Cardiac septum (tissue), 1 donor: Measurements from ENCODE around the gene NME8. TPM values are rescaled to one million over a fixed set of nuclear protein-coding genes. Genes with fewer than 3 reads are reported as not detected.
"Not testable (repeated sequence)": the region's sequence is repeated elsewhere in the genome, so short reads cannot be mapped to it uniquely, and the experiment has no call there.

ENCODE experiments used
- DNase-seq: peaks from one replicate; pipeline ENCODE4 v3.0.0-alpha.2; 2020; ENCODE audit warnings: low spot score
- intact Hi-C: fragments of 100-400 bp; cut with DNase I; formaldehyde crosslinking; loops from one replicate; pipeline ENCODE4 v1.14.0; 2022
- long read RNA-seq: library from polyadenylated mRNA; unstranded; transcript quantifications from one replicate; pipeline ENCODE4 v2.0.0, GENCODE V29; 2021
- total RNA-seq: library from RNA; stranded (reverse); fragmentation: NEBNext Ultra II Directional; extraction: Animal tissue kit (Norgen Biotek cat#: 25700); gene quantifications from one replicate; pipeline ENCODE4 v1.2.1, GENCODE V29; 2021
- donor health status: DM: no; HTN: no; CAD: no.

NME8 gene, protein sequence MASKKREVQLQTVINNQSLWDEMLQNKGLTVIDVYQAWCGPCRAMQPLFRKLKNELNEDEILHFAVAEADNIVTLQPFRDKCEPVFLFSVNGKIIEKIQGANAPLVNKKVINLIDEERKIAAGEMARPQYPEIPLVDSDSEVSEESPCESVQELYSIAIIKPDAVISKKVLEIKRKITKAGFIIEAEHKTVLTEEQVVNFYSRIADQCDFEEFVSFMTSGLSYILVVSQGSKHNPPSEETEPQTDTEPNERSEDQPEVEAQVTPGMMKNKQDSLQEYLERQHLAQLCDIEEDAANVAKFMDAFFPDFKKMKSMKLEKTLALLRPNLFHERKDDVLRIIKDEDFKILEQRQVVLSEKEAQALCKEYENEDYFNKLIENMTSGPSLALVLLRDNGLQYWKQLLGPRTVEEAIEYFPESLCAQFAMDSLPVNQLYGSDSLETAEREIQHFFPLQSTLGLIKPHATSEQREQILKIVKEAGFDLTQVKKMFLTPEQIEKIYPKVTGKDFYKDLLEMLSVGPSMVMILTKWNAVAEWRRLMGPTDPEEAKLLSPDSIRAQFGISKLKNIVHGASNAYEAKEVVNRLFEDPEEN
- total RNA-seq: not detected
- long read RNA-seq: 0 reads

DNA sequence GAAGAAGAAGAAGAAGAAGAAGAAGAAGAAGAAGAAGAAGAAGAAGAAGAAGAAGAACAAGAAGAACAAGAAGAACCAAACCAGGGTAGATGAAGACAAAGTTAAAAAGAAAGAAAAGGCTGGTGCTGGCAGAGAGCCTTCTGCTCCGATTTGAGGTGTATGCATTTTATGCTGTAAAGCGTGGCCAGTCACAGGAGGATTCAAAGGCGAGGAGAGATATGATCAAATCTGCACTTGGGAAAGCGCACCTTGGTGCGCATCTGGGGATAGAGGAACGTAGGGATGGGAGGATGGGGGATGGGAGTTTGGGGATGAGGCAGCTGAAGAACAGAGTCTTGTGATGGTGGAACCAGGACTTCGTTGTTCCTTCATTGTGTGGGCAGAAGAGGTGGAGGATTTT lies at the start of gene NME8:
NME8 (plus strand) TSS at position 301 of the 400 bp plus-strand sequence. CDS start 1,670 bp downstream, outside the sequence.
- no peak for DNase-seq
- intact Hi-C loops: no loop called here

DNA sequence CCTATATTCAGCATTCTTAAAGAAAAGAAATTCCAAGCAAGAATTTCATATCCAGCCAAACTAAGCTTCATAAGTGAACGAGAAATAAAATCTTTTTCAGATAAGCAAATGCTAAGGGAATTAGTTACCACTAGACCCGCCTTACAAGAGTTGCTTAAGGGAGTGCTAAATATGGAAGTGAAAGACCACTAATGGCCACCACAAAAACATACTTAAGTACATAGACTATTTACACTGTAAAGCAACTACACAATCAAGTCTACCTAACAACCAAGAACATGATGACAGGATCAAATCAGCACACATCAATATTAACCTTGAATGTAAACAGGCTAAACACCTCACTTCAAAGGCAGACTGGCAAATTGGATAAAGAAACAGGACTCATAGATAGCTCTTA lies 42.2 kb upstream of the NME8 start:
- no peak for DNase-seq
- intact Hi-C loops: no loop called here

DNA sequence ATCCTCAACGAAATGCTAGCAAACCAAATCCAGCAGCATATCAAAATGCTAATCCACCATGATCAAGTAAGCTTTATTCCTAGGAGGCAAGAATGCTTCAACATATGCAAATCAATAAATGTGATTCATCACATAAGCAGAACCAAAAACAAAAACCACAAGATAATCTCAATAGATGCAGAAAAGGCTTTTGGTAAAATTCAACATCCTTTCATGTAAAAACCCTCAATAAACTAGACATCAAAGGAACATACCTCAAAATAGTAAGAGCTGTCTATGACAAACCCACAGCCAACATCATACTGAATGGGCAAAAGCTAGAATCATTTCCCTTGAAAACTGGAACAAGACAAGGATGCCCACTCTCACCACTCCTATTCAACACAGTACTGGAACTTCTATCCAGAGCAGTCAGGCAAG lies 36.2 kb upstream of the NME8 start:
- intact Hi-C loops, DNase-seq: not testable (repeated sequence)

DNA sequence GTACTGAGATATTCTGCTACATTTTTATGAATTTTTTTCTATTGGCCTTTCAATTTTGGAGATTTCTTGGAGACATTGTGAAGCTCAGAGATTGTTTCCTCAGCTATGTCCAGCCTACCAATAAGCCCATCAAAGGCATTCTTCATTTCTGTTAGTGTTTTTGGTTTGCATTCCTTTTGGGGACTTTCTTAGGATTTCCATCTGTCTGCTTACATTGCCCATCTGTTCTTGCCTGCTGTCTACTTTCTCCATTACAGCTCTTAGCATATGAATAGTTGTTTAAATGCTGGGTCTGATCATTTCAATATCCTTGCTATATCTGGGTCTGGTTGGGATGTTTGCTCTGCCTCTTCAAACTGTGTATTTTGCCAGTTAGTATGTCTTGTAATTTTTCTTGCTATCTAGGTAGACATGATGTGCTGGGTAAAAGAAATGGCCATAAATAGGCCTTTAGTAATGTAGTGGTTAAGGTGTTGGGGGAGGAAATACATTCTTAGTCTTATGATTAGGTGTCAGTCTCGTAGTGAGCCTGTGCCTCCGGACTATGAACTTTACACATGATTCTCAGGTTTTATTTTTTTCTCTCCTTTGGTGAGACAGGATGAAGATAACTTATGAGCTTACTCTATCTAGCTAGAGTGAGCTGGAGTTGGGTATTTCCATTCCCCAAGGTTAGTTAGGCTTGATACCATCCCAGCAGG lies 32.6 kb upstream of the NME8 start:
- no peak for DNase-seq
- intact Hi-C loops: no loop called here

DNA sequence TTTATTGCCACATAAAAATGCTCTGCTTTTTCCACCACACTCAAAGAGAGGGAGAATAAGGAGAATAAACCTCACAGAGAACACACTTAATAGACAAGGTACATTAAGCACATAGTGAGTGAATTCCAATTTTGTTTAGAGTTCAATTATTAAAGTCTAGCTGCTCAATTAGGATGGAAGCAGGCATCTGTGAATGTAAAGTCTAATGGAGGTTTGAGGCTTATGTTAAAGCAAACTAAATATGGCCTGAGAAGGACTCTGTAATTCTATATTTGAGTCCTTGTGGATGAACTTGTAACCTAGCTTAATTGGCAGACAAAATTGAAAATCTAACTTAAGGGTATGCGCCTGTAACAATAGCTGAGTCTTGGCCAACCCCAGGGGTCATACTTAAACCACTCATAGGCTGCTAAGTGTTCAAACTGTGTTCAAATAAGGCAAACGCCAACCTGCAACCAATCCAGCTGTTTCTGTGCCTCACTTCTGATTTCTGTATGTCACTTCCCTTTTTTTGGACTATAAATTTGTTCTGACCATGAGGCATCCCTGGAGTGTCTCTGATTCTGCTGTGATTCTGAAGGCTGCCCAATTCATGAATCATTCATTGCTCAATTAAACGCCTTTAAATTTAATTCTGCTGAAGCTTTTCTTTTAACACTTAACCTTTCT lies 31.3 kb upstream of the NME8 start:
- DNase-seq: no peak
- intact Hi-C loops: no loop called here

DNA sequence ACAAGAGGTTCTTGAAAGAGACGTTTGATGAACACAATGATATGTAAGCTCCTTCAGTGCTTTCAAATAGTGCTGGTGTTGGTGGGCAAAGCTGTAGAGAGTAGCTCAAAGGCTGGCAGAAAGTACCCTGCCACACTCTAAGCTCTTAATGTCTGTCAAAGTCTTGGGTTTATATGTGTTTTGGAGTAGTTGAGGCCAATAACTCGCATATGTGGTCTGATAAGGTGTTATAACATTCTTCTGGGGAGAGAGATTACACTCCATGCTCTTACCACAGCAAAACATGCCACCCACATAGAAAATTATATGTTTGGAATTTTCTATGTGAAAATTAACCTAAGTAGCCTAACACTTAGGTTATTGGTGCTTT lies 30.8 kb upstream of the NME8 start:
- DNase-seq: no peak
- intact Hi-C loops: no loop called here

DNA sequence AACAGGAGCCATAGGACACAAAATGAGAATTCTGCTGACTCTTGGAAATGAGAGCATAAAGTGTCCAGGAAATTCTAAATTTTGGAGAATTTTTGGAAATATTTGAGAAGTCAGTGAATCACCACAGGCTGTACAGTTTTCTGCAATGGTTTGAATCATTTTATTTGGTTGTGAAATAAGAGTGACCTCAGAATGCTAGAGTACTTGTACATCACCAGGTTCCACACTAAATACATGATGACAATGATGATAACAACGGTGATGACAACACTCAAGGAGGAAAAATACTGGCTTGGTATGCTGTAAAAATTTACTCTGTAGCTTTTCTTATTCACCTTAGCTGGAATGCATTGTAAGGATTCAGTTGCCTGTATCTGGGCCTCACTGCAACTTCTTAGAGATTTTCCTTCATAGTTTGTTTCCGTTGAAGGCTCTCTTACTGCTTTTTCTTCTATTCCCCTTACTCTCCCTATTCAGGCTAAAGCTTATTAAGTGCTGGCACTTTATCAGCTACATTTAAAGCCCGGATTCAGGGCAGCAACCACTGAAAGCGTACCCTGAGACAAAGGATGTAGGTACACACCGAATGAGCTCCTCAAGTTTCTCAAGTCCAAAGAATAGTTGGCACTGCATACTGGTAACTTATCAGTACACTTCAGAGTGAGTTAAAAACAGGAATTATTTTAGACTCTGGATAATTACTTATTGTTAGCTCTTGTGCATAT lies 30.2 kb upstream of the NME8 start:
- intact Hi-C loops: no loop called here

DNA sequence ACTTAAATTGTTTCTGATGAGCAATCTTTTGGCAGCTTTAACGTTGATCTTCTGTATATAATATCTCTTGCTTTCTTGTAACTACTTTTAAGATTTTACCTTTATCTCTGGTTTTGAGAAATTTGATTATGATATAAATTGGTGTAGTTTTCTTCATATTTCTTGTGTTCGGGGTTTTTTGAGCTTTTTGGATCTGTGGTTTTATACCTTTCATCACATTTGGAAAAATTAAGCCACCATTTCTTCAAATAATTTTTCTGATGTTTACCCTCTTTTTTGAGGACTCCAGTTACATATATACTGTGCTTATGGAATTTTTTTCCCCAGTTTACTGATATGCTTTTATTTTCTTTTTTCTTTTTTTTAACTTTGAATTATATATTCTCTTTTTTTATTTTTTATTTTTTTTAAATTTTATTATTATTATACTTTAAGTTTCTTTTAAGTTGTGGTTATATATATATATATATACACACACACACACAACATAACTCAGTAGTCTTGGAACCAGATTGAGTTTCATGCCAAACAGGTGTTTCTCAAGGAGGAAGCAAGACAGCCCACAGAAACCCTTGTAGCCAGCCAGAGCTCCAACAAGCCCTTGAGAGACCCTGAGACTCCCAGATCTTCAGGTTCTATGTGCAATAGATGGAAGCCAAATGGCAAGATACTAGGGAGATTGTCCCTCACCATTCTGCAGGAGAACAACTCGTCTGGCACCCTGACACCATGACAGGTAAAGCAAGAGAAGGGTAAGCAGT lies 27.5 kb upstream of the NME8 start:
- no peak for DNase-seq
- intact Hi-C loops: no loop called here

More for the DNA sequence above, 30.2 kb upstream of the NME8 start:
- no peak for DNase-seq

DNA sequence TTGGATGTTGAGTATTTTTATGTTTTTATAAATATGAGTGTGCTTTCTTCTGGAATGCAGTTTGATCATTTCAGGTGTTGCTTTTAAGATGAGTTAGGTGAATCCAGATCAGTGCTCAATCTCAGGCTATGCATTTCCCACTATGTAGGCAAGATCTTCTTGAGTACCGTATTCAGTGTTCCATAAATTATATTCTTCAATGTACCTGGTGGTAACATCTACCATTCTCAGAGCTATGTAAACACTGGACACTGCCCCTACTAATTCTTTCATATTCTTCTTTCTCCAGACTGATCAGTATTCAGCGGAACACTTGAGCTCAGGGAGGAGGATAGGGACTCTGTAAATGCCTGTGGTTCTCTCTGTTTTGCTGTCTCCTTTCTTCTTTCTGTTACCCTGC lies 25.5 kb upstream of the NME8 start:
- no peak for DNase-seq
- intact Hi-C loops: no loop called here

DNA sequence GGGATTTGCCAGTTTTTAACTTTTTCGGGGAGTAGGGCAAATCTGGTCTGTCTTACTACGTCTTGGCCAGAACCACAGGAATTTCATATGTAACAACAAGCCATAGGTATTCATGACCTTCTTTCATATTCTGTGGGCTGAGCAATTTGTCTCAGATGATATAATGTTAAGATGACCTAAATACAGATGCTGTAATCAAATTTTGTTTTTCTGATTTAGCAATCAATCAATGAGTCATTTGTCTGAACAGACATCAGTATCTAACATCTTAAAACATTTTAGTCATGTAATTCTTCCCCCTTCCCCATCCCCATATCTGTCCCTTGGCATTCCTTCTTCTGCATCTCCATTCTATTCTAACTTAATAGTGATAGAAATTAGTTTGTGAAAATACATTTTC lies 24.8 kb upstream of the NME8 start:
- intact Hi-C loops: no loop called here

DNA sequence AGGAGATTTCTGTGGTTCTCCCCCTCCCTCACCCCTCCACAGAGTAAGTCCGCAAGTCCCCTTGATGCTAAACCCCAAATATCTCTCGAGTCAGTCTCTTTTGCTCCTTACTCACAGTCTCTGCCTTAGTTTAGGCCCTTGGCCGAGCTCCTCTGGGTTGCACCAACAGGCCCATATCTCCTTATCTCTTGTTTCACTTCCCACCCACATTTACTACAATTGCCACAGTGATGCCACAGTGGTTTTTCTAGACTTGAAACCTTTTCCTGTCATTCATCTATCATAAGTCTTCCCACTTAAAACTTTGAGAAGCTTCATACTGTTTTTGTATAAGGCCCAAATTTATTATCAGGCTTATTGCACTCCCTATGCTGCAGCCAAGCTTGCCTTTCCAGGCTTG lies 23.4 kb upstream of the NME8 start:
- no peak for DNase-seq
- intact Hi-C loops: no loop called here

More for the DNA sequence above, 24.8 kb upstream of the NME8 start:
- DNase-seq: no peak

DNA sequence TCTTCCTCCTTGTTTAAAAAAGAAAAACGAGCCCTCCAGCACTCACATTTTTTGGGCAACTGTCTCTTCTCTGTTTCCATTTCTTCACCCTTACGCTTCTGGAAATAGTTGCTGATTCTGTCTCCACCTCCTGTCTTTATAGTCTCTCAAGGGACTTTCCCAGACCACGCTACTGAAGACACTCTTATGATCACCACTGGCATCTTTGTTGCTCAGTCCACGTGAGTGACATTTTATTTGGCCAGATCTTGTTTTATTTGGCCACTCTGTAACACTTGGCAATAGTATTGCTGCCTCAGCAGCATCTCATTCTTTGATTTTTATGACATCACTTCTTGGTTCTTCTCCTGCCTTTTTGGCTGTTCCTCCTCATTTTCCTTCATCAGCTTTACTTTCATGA lies 21.6 kb upstream of the NME8 start:
- DNase-seq: no peak
- intact Hi-C loops: no loop called here

DNA sequence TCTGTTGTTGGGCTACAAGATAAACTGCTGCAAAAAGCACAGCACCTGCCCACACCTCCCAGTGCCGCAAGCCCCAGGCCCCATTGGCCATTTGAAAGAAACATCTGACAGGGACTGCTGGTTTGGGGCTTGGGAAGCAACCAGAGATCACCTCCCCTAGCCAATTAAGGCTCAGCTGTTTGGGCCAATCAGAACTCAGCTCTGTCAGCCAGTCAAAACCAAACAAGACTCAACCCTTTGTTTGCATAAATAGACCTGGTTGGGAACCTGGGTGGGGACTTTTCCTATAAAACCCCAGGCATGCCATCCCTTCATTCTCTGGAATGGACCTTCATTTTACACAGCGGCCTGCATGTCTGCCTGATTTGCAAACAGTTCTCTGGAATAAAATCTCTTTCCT lies 17.2 kb upstream of the NME8 start:
- no peak for DNase-seq
- intact Hi-C loops: loop anchor here (5.0 to 10.0 kb wide), 3 partner anchors 204 to 624 kb away; no protein-coding TSS in a partner anchor

DNA sequence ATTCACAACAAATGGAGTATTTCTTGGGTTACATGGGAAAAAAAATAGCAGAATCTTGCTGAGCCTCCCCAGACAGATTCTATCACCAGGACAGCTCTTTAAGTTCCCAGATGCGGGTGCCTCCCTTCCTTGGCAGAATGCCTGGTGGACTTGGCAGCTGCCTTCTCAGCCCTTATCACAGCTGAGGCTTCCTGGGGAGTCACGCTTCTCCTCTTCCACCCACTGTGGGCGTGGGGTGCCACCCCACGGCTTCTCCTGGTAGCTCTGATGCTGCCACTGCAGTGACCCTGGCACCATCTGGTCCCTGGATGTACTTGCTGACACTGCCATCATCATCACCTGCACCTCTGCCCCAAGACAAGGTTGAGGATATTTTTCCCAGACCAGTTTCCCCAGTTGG lies 16.2 kb upstream of the NME8 start:
- intact Hi-C loops: loop anchor here (5.0 to 10.0 kb wide), 3 partner anchors 205 to 625 kb away; no protein-coding TSS in a partner anchor

DNA sequence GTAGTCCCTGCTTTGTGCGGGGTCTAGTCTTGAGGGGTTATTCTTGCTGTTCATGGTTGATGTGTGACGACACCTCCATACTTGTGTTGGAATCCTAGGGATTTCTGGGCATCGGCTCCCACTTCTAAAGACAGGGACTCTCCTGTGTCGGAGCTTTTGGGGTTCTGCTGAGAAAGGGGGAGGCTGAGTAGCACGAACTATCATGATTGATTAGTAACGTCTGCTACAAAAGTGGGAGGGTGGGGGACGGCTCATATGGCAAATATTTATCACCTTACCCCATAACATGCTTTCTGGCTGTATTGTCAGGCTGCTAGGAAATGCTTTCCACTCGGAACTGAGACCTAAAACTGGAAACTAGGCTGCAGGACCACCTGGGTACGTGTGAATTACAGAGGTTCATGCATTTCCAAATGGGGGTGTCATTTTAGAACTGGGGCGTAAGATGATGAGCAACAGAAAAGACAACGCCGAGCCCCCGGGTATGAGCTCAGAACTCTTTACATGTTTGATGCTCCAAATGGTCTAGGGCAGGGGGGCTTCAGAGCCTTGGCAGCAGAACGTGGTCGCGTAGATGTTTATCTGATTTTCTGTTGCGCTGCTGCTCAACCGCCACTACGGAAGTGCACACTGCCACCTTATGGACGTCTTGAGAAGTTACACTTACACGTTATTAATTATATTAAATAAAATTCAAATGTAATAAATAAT lies 15.1 kb upstream of the NME8 start:
- no peak for DNase-seq

More for the DNA sequence above, 16.2 kb upstream of the NME8 start:
- DNase-seq: peak; percentile 78

DNA sequence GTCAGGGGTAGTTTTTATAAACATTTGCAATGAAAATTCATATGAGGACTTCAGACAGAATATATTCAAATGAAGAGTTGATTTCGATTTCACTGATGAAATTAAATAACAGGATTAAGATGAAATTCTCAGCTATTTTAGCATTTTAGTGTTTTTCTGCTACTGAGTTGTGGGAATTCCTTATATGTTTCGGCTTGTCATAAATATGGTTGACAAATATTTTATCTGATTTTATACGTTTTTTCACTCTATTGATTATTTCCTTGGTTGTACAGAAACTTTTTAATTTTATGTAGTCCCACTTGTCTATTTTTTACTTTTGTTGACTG lies 14.6 kb upstream of the NME8 start:
- intact Hi-C loops: loop anchor here (5.0 to 10.0 kb wide), 3 partner anchors 206 to 626 kb away; no protein-coding TSS in a partner anchor
- DNase-seq: no peak

More for the DNA sequence above, 15.1 kb upstream of the NME8 start:
- intact Hi-C loops: loop anchor here (5.0 to 10.0 kb wide), 3 partner anchors 206 to 626 kb away; no protein-coding TSS in a partner anchor

DNA sequence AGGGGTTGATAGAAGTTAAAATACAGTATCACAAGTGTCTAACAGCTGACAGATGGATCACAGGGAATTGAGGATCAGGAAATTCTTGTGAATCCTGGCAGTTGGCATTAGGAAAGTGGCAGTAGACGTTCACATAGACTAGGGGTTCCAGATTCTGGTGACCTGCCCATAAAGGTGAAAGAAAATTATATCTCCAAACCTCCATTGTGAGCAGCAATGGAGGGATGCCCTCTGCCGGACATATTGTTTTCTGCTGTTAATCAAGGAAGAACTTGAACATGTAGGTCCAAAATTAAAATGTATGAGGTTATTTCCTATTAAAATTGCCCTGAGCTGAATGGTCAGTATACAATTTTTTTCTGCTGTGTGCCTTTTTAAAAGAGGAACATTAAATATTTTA lies 5.1 kb downstream of the NME8 start:
- intact Hi-C loops: no loop called here
- no peak for DNase-seq

DNA sequence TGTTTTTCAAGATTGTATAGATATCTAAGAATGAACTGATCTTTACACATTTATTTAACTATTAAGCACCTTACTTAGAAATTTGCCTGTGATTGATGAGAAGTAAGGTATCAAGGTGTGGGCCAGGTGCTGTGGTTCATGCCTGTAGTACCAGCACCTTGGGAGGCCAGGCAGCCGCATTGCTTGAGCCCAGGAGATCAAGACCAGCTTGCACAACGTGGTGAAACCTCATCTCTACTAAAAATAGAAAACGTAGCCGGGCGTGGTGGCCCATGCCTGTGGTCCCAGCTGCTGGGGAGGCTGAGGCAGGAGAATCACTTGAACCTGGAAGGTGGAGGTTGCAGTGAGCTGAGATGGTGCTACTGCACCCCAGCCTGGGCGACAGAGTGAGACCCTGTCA lies 33.7 kb downstream of the NME8 start:
- DNase-seq: no peak
- intact Hi-C loops: no loop called here
